SU-DHL-6 (cell line): Measurements from ENCODE around the gene SNU13.
"Not testable (repeated sequence)": the region's sequence is repeated elsewhere in the genome, so short reads cannot be mapped to it uniquely, and the experiment has no call there.

Experiments used
- CTCF ChIP-seq: fragments of 200-600 bp; sonication (generic); IDR thresholded peaks from one replicate; pipeline ENCODE4 v1.5.1; 2017; ENCODE audit warnings: antibody characterized with exemption, mild to moderate bottlenecking, low read length, moderate library complexity; ENCODE audit not compliant: insufficient read depth, poor library complexity, severe bottlenecking
- EZH2phosphoT487 ChIP-seq: fragments of 200-600 bp; sonication (generic), shearing (Covaris generic); conservative IDR thresholded peaks from 2 replicates; pipeline ENCODE4 v1.6.1; 2018; ENCODE audit warnings: mild to moderate bottlenecking, antibody characterized with exemption, low read length, moderate library complexity, mixed read lengths

- not testable (repeated sequence) for TF ChIP-seq CTCF, EZH2phosphoT487
Measured at GRCh38 chr22:41733241-41733640, 44.6 kb upstream of the SNU13 start.
